ENCODE results near the gene CHST12.

DNA sequence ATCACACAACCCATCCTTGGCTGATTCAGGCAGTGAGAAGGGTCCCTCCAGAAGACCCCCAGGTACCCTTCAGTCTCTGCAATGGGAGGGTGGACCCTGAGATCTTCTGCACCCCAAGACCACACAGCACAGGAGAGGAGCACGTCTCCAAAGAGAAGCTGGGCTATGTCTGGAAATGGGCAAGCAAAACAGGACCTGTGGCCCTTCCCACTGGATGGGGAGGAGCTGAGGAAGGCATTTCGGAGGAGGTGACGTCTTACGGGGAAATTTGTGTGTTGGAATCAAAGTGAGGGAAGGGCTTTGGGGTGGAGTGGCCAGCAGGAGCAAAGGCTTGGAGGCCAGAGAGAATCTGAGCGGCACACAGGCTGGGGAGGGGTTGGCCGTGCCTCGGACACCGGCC, 56.3 kb downstream of the CHST12 start:
- TF ChIP-seq, protein P1, sequence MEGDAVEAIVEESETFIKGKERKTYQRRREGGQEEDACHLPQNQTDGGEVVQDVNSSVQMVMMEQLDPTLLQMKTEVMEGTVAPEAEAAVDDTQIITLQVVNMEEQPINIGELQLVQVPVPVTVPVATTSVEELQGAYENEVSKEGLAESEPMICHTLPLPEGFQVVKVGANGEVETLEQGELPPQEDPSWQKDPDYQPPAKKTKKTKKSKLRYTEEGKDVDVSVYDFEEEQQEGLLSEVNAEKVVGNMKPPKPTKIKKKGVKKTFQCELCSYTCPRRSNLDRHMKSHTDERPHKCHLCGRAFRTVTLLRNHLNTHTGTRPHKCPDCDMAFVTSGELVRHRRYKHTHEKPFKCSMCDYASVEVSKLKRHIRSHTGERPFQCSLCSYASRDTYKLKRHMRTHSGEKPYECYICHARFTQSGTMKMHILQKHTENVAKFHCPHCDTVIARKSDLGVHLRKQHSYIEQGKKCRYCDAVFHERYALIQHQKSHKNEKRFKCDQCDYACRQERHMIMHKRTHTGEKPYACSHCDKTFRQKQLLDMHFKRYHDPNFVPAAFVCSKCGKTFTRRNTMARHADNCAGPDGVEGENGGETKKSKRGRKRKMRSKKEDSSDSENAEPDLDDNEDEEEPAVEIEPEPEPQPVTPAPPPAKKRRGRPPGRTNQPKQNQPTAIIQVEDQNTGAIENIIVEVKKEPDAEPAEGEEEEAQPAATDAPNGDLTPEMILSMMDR (conservative IDR thresholded peaks at IDR 0.05; ENCODE audit: low read length): no peak
- no peak for TF ChIP-seq EZH2phosphoT487 (IDR thresholded peaks at IDR 0.05; ENCODE audit: borderline replicate concordance, low read depth, low read length)
